DOHH2 (cell line): Measurements from ENCODE around the gene SMG6.

Experiments used
- H3F3A ChIP-seq: fragments of 200-600 bp; sonication (generic), shearing (Covaris generic); 2 replicates; pipeline ENCODE4 v1.6.0; 2016; ENCODE audit warnings: antibody characterized with exemption, mild to moderate bottlenecking; ENCODE audit not compliant: control insufficient read depth, insufficient read depth
- H3K27ac ChIP-seq: fragments of 200-600 bp; sonication (generic); 2 replicates; pipeline ENCODE4 v1.5.1; 2014; ENCODE audit warnings: low read depth, mild to moderate bottlenecking, low read length, moderate library complexity
- H3K27me3 ChIP-seq: fragments of 200-600 bp; sonication (generic); 2 replicates; pipeline ENCODE4 v1.6.1; 2014; ENCODE audit warnings: mild to moderate bottlenecking, low read length, mixed read lengths; ENCODE audit not compliant: control insufficient read depth
- H3K36me3 ChIP-seq: fragments of 200-600 bp; sonication (generic); 2 replicates; pipeline ENCODE4 v1.6.1; 2014; ENCODE audit warnings: mild to moderate bottlenecking, low read length, moderate library complexity, mixed read lengths; ENCODE audit not compliant: control insufficient read depth
- H3K4me1 ChIP-seq: fragments of 200-600 bp; sonication (generic); 2 replicates; pipeline ENCODE4 v1.6.1; 2014; ENCODE audit warnings: mild to moderate bottlenecking, low read length, mixed read lengths; ENCODE audit not compliant: control insufficient read depth
- H3K4me2 ChIP-seq: fragments of 200-600 bp; sonication (generic); 2 replicates; pipeline ENCODE4 v1.6.0; 2014; ENCODE audit warnings: mild to moderate bottlenecking, low read length, moderate library complexity
- H3K4me3 ChIP-seq: fragments of 200-600 bp; sonication (generic); 2 replicates; pipeline ENCODE4 v1.5.1; 2014; ENCODE audit warnings: mild to moderate bottlenecking, low read length, mixed read lengths
- H3K79me2 ChIP-seq: fragments of 200-600 bp; sonication (generic); 2 replicates; pipeline ENCODE4 v1.6.1; 2014; ENCODE audit warnings: mild to moderate bottlenecking, low read length, mixed read lengths; ENCODE audit not compliant: control insufficient read depth
- H3K9me2 ChIP-seq: fragments of 200-600 bp; sonication (generic); replicated peaks from 2 replicates; pipeline ENCODE4 v1.6.1; 2014; ENCODE audit warnings: mild to moderate bottlenecking, low read length, mixed read lengths; ENCODE audit not compliant: control insufficient read depth
- H3K9me3 ChIP-seq: fragments of 200-600 bp; sonication (generic); 2 replicates; pipeline ENCODE4 v1.6.1; 2014; ENCODE audit warnings: antibody characterized with exemption, low read length, mixed read lengths; ENCODE audit not compliant: control insufficient read depth, insufficient read depth
- H4K20me1 ChIP-seq: fragments of 200-600 bp; sonication (generic); 2 replicates; pipeline ENCODE4 v1.6.0; 2014; ENCODE audit warnings: low read depth, mild to moderate bottlenecking, antibody characterized with exemption, low read length, moderate library complexity; ENCODE audit not compliant: control insufficient read depth, insufficient read depth
- CTCF ChIP-seq: fragments of 200-600 bp; sonication (generic); IDR thresholded peaks from one replicate; pipeline ENCODE4 v1.5.1; 2014; ENCODE audit warnings: antibody characterized with exemption, mild to moderate bottlenecking, low read depth, low read length; ENCODE audit not compliant: poor library complexity, severe bottlenecking
- EZH2phosphoT487 ChIP-seq: fragments of 200-600 bp; sonication (generic); IDR thresholded peaks from 2 replicates; pipeline ENCODE4 v1.6.1; 2017; ENCODE audit warnings: borderline replicate concordance, mild to moderate bottlenecking, antibody characterized with exemption, low read length, moderate library complexity, mixed read lengths

The SMG6 gene

GRCh38 chr17:2138318-2138717 lies 165.3 kb downstream of the SMG6 start:
- no peaks in the 10 kb centered on the region for H3F3A ChIP-seq
- H3K4me2 ChIP-seq: peak overlapping the region; percentile 32
- H3K27me3 ChIP-seq: no peaks in the 10 kb centered on the region
- no peaks in the 10 kb centered on the region for H3K9me2 ChIP-seq
- H3K9me3 ChIP-seq: no peaks in the 10 kb centered on the region
- no peaks in the 10 kb centered on the region for H3K79me2 ChIP-seq
- H3K4me1 ChIP-seq: peaks cover 23% of the 10 kb centered on the region
- TF ChIP-seq EZH2phosphoT487 (no peak), CTCF (no peak)
- H3K27ac ChIP-seq: no peak overlapping the region
- no peaks in the 10 kb centered on the region for H3K36me3 ChIP-seq
- no peak overlapping the region for H3K4me3 ChIP-seq
- H4K20me1 ChIP-seq: no peaks in the 10 kb centered on the region

GRCh38 chr17:2137342-2138098 lies 166.1 kb downstream of the SMG6 start:
- Histone ChIP-seq H3K36me3 (no peaks in the 10 kb centered on the region), H3K9me2 (no peaks in the 10 kb centered on the region), H3K4me2 (peak overlapping the region; percentile 32), H3K79me2 (no peaks in the 10 kb centered on the region), H3K27me3 (no peaks in the 10 kb centered on the region), H3K9me3 (no peaks in the 10 kb centered on the region), H3K4me1 (peaks cover 23% of the 10 kb centered on the region), H3K4me3 (0 out of 2 replicates have a peak overlapping the region, but pooled peaks have one; percentile 1), H4K20me1 (no peaks in the 10 kb centered on the region), H3F3A (no peaks in the 10 kb centered on the region), H3K27ac (no peak overlapping the region)
- no peak for TF ChIP-seq EZH2phosphoT487
- TF ChIP-seq CTCF: no peak

GRCh38 chr17:2136241-2136640 lies 167.3 kb downstream of the SMG6 start:
- Histone ChIP-seq H3K4me3 (no peak overlapping the region), H3K27ac (no peak overlapping the region), H3K36me3 (no peaks in the 10 kb centered on the region), H3K9me3 (no peaks in the 10 kb centered on the region), H3K9me2 (no peaks in the 10 kb centered on the region), H4K20me1 (no peaks in the 10 kb centered on the region), H3K4me1 (peaks cover 23% of the 10 kb centered on the region), H3K27me3 (no peaks in the 10 kb centered on the region), H3F3A (no peaks in the 10 kb centered on the region), H3K4me2 (no peak overlapping the region), H3K79me2 (no peaks in the 10 kb centered on the region)
- no peak for TF ChIP-seq EZH2phosphoT487
- no peak for TF ChIP-seq CTCF
